DOHH2 (cell line): ENCODE results near the gene KCNIP4.

ENCODE experiments used
- H3F3A ChIP-seq: fragments of 200-600 bp; sonication (generic), shearing (Covaris generic); 2 replicates; pipeline ENCODE4 v1.6.0; 2016; ENCODE audit warnings: antibody characterized with exemption, mild to moderate bottlenecking; ENCODE audit not compliant: control insufficient read depth, insufficient read depth
- H3K27ac ChIP-seq: fragments of 200-600 bp; sonication (generic); 2 replicates; pipeline ENCODE4 v1.5.1; 2014; ENCODE audit warnings: low read depth, mild to moderate bottlenecking, low read length, moderate library complexity
- H3K27me3 ChIP-seq: fragments of 200-600 bp; sonication (generic); 2 replicates; pipeline ENCODE4 v1.6.1; 2014; ENCODE audit warnings: mild to moderate bottlenecking, low read length, mixed read lengths; ENCODE audit not compliant: control insufficient read depth
- H3K36me3 ChIP-seq: fragments of 200-600 bp; sonication (generic); 2 replicates; pipeline ENCODE4 v1.6.1; 2014; ENCODE audit warnings: mild to moderate bottlenecking, low read length, moderate library complexity, mixed read lengths; ENCODE audit not compliant: control insufficient read depth
- H3K4me1 ChIP-seq: fragments of 200-600 bp; sonication (generic); 2 replicates; pipeline ENCODE4 v1.6.1; 2014; ENCODE audit warnings: mild to moderate bottlenecking, low read length, mixed read lengths; ENCODE audit not compliant: control insufficient read depth
- H3K4me2 ChIP-seq: fragments of 200-600 bp; sonication (generic); 2 replicates; pipeline ENCODE4 v1.6.0; 2014; ENCODE audit warnings: mild to moderate bottlenecking, low read length, moderate library complexity
- H3K4me3 ChIP-seq: fragments of 200-600 bp; sonication (generic); 2 replicates; pipeline ENCODE4 v1.5.1; 2014; ENCODE audit warnings: mild to moderate bottlenecking, low read length, mixed read lengths
- H3K79me2 ChIP-seq: fragments of 200-600 bp; sonication (generic); 2 replicates; pipeline ENCODE4 v1.6.1; 2014; ENCODE audit warnings: mild to moderate bottlenecking, low read length, mixed read lengths; ENCODE audit not compliant: control insufficient read depth
- H3K9me2 ChIP-seq: fragments of 200-600 bp; sonication (generic); replicated peaks from 2 replicates; pipeline ENCODE4 v1.6.1; 2014; ENCODE audit warnings: mild to moderate bottlenecking, low read length, mixed read lengths; ENCODE audit not compliant: control insufficient read depth
- H3K9me3 ChIP-seq: fragments of 200-600 bp; sonication (generic); 2 replicates; pipeline ENCODE4 v1.6.1; 2014; ENCODE audit warnings: antibody characterized with exemption, low read length, mixed read lengths; ENCODE audit not compliant: control insufficient read depth, insufficient read depth
- H4K20me1 ChIP-seq: fragments of 200-600 bp; sonication (generic); 2 replicates; pipeline ENCODE4 v1.6.0; 2014; ENCODE audit warnings: low read depth, mild to moderate bottlenecking, antibody characterized with exemption, low read length, moderate library complexity; ENCODE audit not compliant: control insufficient read depth, insufficient read depth
- EZH2phosphoT487 ChIP-seq: fragments of 200-600 bp; sonication (generic); IDR thresholded peaks from 2 replicates; pipeline ENCODE4 v1.6.1; 2017; ENCODE audit warnings: borderline replicate concordance, mild to moderate bottlenecking, antibody characterized with exemption, low read length, moderate library complexity, mixed read lengths
- TF ChIP-seq, protein P1 (sequence below): fragments of 200-600 bp; sonication (generic); IDR thresholded peaks from one replicate; pipeline ENCODE4 v1.5.1; 2014; ENCODE audit warnings: antibody characterized with exemption, mild to moderate bottlenecking, low read depth, low read length; ENCODE audit not compliant: poor library complexity, severe bottlenecking

Gene KCNIP4

DNA sequence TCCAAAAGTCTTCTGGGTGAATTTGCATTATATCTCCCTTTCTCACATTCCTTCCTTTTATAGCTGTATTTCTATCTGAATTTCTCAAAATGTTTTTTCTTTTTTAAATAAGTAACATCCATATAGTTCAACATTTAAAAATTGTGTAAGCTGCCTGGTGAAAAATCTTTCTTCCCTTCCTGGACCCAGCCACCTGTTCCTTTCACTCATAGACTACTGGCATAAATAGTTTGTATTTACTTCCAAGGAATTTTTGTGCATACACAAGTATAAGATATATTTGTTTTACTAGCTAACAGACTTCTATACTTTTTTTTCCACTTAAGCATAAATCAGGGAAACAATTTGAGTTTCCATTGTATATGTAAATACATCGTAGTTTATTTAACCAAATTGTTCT is 1212.6 kb downstream of the KCNIP4 start:
- Histone ChIP-seq H3K9me3 (no peaks in the 10 kb centered on the region), H3K27ac (no peak overlapping the region), H3K4me1 (no peaks in the 10 kb centered on the region), H3K36me3 (peaks cover 28% of the 10 kb centered on the region), H4K20me1 (no peaks in the 10 kb centered on the region), H3F3A (no peaks in the 10 kb centered on the region), H3K27me3 (no peaks in the 10 kb centered on the region), H3K4me2 (no peak overlapping the region), H3K9me2 (no peaks in the 10 kb centered on the region), H3K4me3 (no peak overlapping the region), H3K79me2 (no peaks in the 10 kb centered on the region)
- no peak for TF ChIP-seq EZH2phosphoT487
- TF ChIP-seq, protein P1, sequence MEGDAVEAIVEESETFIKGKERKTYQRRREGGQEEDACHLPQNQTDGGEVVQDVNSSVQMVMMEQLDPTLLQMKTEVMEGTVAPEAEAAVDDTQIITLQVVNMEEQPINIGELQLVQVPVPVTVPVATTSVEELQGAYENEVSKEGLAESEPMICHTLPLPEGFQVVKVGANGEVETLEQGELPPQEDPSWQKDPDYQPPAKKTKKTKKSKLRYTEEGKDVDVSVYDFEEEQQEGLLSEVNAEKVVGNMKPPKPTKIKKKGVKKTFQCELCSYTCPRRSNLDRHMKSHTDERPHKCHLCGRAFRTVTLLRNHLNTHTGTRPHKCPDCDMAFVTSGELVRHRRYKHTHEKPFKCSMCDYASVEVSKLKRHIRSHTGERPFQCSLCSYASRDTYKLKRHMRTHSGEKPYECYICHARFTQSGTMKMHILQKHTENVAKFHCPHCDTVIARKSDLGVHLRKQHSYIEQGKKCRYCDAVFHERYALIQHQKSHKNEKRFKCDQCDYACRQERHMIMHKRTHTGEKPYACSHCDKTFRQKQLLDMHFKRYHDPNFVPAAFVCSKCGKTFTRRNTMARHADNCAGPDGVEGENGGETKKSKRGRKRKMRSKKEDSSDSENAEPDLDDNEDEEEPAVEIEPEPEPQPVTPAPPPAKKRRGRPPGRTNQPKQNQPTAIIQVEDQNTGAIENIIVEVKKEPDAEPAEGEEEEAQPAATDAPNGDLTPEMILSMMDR, result no peak

DNA sequence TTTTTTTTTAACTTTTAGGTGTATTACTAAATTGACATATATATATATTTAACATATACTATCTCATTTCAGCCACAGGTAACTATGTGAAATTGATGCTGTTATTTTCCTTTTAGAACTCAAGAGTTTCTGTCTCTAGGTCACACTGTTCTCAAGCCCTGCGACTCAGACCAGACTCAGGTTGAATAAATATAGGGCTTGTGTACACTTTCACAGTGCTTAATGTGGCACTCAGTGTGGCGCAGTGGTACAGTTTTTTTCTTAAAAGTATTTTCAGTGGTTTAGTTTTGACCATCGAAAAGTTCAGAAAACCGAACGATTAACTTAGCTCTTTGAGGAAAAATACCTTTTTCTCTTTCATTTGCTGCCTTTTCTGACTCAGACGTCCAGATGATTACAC is 1223.7 kb downstream of the KCNIP4 start:
- Histone ChIP-seq H3K79me2 (no peaks in the 10 kb centered on the region), H3K4me2 (no peak overlapping the region), H3K9me2 (no peaks in the 10 kb centered on the region), H4K20me1 (no peaks in the 10 kb centered on the region), H3K4me1 (no peaks in the 10 kb centered on the region), H3K9me3 (no peaks in the 10 kb centered on the region), H3K4me3 (no peak overlapping the region), H3K27me3 (no peaks in the 10 kb centered on the region), H3F3A (no peaks in the 10 kb centered on the region), H3K36me3 (peaks cover 54% of the 10 kb centered on the region), H3K27ac (no peak overlapping the region)
- no peak for TF ChIP-seq EZH2phosphoT487
- TF ChIP-seq, protein P1, result no peak

DNA sequence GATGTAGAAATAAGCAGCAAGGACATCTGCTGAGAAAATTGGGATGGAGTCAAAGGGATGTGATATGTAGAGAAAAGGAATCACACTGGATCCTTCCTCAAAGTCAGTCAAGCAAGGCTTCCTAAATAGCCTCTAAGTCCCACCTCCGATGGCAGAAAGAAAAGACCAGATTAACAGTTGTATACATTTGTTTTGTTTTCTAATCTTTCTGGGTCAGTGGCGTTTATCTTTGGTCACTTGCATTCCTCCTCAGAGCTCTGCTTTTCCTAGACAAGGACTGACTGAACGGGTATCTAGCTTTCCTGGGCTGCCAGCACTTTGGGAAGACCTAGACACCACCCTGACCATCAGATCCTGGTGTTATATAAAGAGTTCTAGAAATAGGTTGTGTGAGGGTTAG is 1225.1 kb downstream of the KCNIP4 start:
- Histone ChIP-seq H3K4me1 (no peaks in the 10 kb centered on the region), H3K4me3 (no peak overlapping the region), H3K36me3 (peaks cover 42% of the 10 kb centered on the region), H4K20me1 (no peaks in the 10 kb centered on the region), H3K79me2 (no peaks in the 10 kb centered on the region), H3K27me3 (no peaks in the 10 kb centered on the region), H3K27ac (no peak overlapping the region), H3K4me2 (no peak overlapping the region), H3K9me3 (no peaks in the 10 kb centered on the region), H3K9me2 (no peaks in the 10 kb centered on the region), H3F3A (no peaks in the 10 kb centered on the region)
- TF ChIP-seq EZH2phosphoT487, result no peak
- TF ChIP-seq, protein P1, result no peak

DNA sequence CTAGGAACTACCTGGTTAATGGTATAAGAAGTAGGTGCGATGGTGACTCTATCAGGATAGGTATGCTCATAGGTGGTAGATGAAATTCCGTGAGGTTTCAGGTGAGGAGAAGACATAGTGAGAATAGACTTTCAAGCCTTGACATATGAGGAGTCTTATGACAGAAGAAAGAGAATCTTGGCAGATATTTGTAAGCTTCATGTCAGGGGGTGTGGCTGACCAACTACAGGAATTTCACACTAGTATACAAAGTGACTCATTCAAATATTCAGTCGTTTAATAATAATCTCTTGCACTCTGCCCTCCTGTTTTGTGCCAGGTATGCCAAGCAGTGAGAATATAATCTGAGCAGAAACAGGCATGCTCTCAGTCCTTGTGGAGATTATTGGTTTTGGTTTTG is 1225.6 kb downstream of the KCNIP4 start:
- H3K9me3 ChIP-seq, result no peaks in the 10 kb centered on the region
- peaks cover 38% of the 10 kb centered on the region for H3K36me3 ChIP-seq
- H3K27me3 ChIP-seq, result no peaks in the 10 kb centered on the region
- H3K4me3 ChIP-seq, result no peak overlapping the region
- H3K79me2 ChIP-seq, result no peaks in the 10 kb centered on the region
- no peak overlapping the region for H3K27ac ChIP-seq
- no peaks in the 10 kb centered on the region for H3F3A ChIP-seq
- no peaks in the 10 kb centered on the region for H4K20me1 ChIP-seq
- H3K4me2 ChIP-seq, result no peak overlapping the region
- no peaks in the 10 kb centered on the region for H3K9me2 ChIP-seq
- no peaks in the 10 kb centered on the region for H3K4me1 ChIP-seq
- TF ChIP-seq, protein P1, result no peak
- TF ChIP-seq EZH2phosphoT487, result no peak
